ENCODE measurements around the gene SLC44A4.
"Not testable (repeated sequence)": the region's sequence is repeated elsewhere in the genome, so short reads cannot be mapped to it uniquely, and the experiment has no call there.

Gene SLC44A4

GRCh38 chr6:31878726-31879125, at the start of gene SLC44A4:
Gene SLC44A4 (minus strand): TSS chr6:31878997. CDS start chr6:31878980, 17 bp downstream.
- no peak for DNase-seq (ENCODE audit: low read depth in 2 of 2)

- DNase-seq (ENCODE audit: low read depth in 2 of 2) = no peak
Measured at GRCh38 chr6:31928672-31928939, 49.8 kb upstream of the SLC44A4 start.

GRCh38 chr6:31927863-31928671, 49.3 kb upstream of the SLC44A4 start:
- DNase-seq (ENCODE audit: low read depth in 2 of 2) = no peak

GRCh38 chr6:31927242-31927862, 48.6 kb upstream of the SLC44A4 start, which contains the start of gene C2:
Gene C2 (plus strand): TSS chr6:31927717. CDS start chr6:31927753, 36 bp downstream.
- no peak for DNase-seq (ENCODE audit: low read depth in 2 of 2)

- DNase-seq (ENCODE audit: low read depth in 2 of 2) = no peak
Measured at GRCh38 chr6:31922942-31923341, 44.1 kb upstream of the SLC44A4 start.

GRCh38 chr6:31920811-31921210, 42.0 kb upstream of the SLC44A4 start:
- DNase-seq (ENCODE audit: low read depth in 2 of 2) = no peak

GRCh38 chr6:31919624-31920303, 41.0 kb upstream of the SLC44A4 start:
- DNase-seq (ENCODE audit: low read depth in 2 of 2) = no peak

- DNase-seq (ENCODE audit: low read depth in 2 of 2) = no peak
Measured at GRCh38 chr6:31918069-31918720, 39.4 kb upstream of the SLC44A4 start.

- no peak for DNase-seq (ENCODE audit: low read depth in 2 of 2)
Measured at GRCh38 chr6:31915756-31916155, 37.0 kb upstream of the SLC44A4 start.

GRCh38 chr6:31915351-31915750, 36.6 kb upstream of the SLC44A4 start:
- DNase-seq (ENCODE audit: low read depth in 2 of 2) = no peak

- no peak for DNase-seq (ENCODE audit: low read depth in 2 of 2)
Measured at GRCh38 chr6:31911826-31912585, 33.2 kb upstream of the SLC44A4 start.

- DNase-seq (ENCODE audit: low read depth in 2 of 2) = not testable (repeated sequence)
Measured at GRCh38 chr6:31909298-31909697, 30.5 kb upstream of the SLC44A4 start.

- DNase-seq (ENCODE audit: low read depth in 2 of 2) = no peak
Measured at GRCh38 chr6:31908791-31909190, 30.0 kb upstream of the SLC44A4 start.

GRCh38 chr6:31908255-31908654, 29.5 kb upstream of the SLC44A4 start:
- not testable (repeated sequence) for DNase-seq (ENCODE audit: low read depth in 2 of 2)

GRCh38 chr6:31907158-31907813, 28.5 kb upstream of the SLC44A4 start:
- DNase-seq (ENCODE audit: low read depth in 2 of 2) = no peak

- not testable (repeated sequence) for DNase-seq (ENCODE audit: low read depth in 2 of 2)
Measured at GRCh38 chr6:31906727-31907126, 27.9 kb upstream of the SLC44A4 start.

- DNase-seq (ENCODE audit: low read depth in 2 of 2) = no peak
Measured at GRCh38 chr6:31906122-31906521, 27.3 kb upstream of the SLC44A4 start.

- no peak for DNase-seq (ENCODE audit: low read depth in 2 of 2)
Measured at GRCh38 chr6:31905041-31905440, 26.2 kb upstream of the SLC44A4 start.

GRCh38 chr6:31903957-31904356, 25.2 kb upstream of the SLC44A4 start:
- no peak for DNase-seq (ENCODE audit: low read depth in 2 of 2)

- DNase-seq (ENCODE audit: low read depth in 2 of 2) = peak; percentile 68 to 71
Measured at GRCh38 chr6:31901953-31902643, 23.3 kb upstream of the SLC44A4 start, which contains the start of gene ZBTB12. Gene ZBTB12 (minus strand): TSS chr6:31902086. CDS start chr6:31901305, 781 bp downstream.

Data from stimulated activated CD8-positive, alpha-beta memory T cell treated with anti-CD3 and anti-CD28 coated beads, Interleukin-15, amount 100 ng/mL, for 4 hours (primary cell).